HG03460 (cell line): ENCODE measurements around the gene GNG11.
"Not testable (repeated sequence)": the region's sequence is repeated elsewhere in the genome, so short reads cannot be mapped to it uniquely, and the experiment has no call there.

Source experiments
- ATAC-seq: cut with Tn5 transposase; IDR thresholded peaks from one replicate; pipeline ENCODE4 v1.9.1; 2021; ENCODE audit not compliant: unreplicated experiment

GNG11 gene

GRCh38 chr7:93911242-93911641, 10.3 kb upstream of the GNG11 start:
- not testable (repeated sequence) for ATAC-seq

- peak; percentile 59 for ATAC-seq
These were observed 9.9 kb upstream of the GNG11 start for GRCh38 chr7:93911661-93912060.

GRCh38 chr7:93913197-93913596, 8.3 kb upstream of the GNG11 start:
- ATAC-seq = no peak

- ATAC-seq = no peak
These were observed 6.9 kb upstream of the GNG11 start for GRCh38 chr7:93914581-93915066.

GRCh38 chr7:93915206-93915842, 6.2 kb upstream of the GNG11 start:
- not testable (repeated sequence) for ATAC-seq

GRCh38 chr7:93915888-93916287, 5.6 kb upstream of the GNG11 start:
- not testable (repeated sequence) for ATAC-seq

- not testable (repeated sequence) for ATAC-seq
These were observed 5.2 kb upstream of the GNG11 start for GRCh38 chr7:93916315-93916714.

GRCh38 chr7:93920496-93921182, 896 bp upstream of the GNG11 start:
- no peak for ATAC-seq

- no peak for ATAC-seq
These were observed 349 bp upstream of the GNG11 start for GRCh38 chr7:93921186-93921585.

GRCh38 chr7:93923296-93923695, 1.8 kb downstream of the GNG11 start:
- no peak for ATAC-seq

GRCh38 chr7:93923942-93924341, 2.4 kb downstream of the GNG11 start:
- no peak for ATAC-seq

- ATAC-seq = no peak
These were observed 5.3 kb downstream of the GNG11 start for GRCh38 chr7:93926800-93927199.

GRCh38 chr7:93927585-93927984, 6.0 kb downstream of the GNG11 start:
- no peak for ATAC-seq

- ATAC-seq = no peak
These were observed 10.1 kb downstream of the GNG11 start for GRCh38 chr7:93931655-93932054.

GRCh38 chr7:93933156-93933555, 11.6 kb downstream of the GNG11 start:
- no peak for ATAC-seq

GRCh38 chr7:93935102-93935501, 13.6 kb downstream of the GNG11 start:
- ATAC-seq = no peak

GRCh38 chr7:93937818-93938217, 16.3 kb downstream of the GNG11 start:
- no peak for ATAC-seq

GRCh38 chr7:93938293-93938692, 16.8 kb downstream of the GNG11 start:
- no peak for ATAC-seq

- no peak for ATAC-seq
These were observed 20.4 kb downstream of the GNG11 start for GRCh38 chr7:93941945-93942344.

GRCh38 chr7:93943816-93944540, 22.4 kb downstream of the GNG11 start:
- ATAC-seq = no peak

GRCh38 chr7:93944673-93945072, 23.1 kb downstream of the GNG11 start:
- no peak for ATAC-seq

GRCh38 chr7:93945083-93945482, 23.5 kb downstream of the GNG11 start:
- ATAC-seq = no peak
